NCI-H1092 (cell line): ENCODE measurements around the gene RASAL1.
"Not testable (repeated sequence)": the region's sequence is repeated elsewhere in the genome, so short reads cannot be mapped to it uniquely, and the experiment has no call there.

Source experiments
- DNase-seq: peaks from one replicate; lab custom pipeline; 2025; lab: John Stamatoyannopoulos, UW

The RASAL1 gene

GRCh38 chr12:113140706-113141105, 5.1 kb upstream of the RASAL1 start:
- DNase-seq: no peak

GRCh38 chr12:113138826-113139225, 3.3 kb upstream of the RASAL1 start:
- no peak for DNase-seq

GRCh38 chr12:113137861-113138783, 2.6 kb upstream of the RASAL1 start:
- DNase-seq: no peak

DNA sequence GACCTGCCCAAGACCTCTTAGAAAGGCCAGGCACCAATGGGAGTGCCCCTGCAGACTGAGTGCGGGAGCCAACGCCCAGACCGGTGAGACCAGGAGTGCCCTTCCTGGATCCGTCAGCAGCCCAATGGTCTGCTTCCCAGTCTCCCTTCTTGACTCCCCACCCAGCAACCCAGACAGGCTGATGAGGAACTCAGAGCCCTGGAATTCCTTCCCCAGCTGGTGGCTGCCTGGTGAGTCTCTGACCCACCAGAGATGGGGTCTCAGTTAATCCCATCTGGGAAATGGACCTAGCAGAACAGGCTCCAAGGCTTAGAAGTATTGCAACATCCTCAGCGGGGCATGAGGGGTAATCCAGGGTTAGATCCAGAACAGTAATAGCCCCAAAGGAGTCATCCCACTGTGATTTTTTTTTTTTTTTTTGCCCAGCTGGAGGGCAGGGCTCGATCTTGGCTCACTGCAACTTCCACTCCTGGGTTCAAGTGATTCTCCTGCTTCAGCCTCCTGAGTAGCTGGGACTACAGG, 1.5 kb upstream of the RASAL1 start:
- DNase-seq: no peak

DNA sequence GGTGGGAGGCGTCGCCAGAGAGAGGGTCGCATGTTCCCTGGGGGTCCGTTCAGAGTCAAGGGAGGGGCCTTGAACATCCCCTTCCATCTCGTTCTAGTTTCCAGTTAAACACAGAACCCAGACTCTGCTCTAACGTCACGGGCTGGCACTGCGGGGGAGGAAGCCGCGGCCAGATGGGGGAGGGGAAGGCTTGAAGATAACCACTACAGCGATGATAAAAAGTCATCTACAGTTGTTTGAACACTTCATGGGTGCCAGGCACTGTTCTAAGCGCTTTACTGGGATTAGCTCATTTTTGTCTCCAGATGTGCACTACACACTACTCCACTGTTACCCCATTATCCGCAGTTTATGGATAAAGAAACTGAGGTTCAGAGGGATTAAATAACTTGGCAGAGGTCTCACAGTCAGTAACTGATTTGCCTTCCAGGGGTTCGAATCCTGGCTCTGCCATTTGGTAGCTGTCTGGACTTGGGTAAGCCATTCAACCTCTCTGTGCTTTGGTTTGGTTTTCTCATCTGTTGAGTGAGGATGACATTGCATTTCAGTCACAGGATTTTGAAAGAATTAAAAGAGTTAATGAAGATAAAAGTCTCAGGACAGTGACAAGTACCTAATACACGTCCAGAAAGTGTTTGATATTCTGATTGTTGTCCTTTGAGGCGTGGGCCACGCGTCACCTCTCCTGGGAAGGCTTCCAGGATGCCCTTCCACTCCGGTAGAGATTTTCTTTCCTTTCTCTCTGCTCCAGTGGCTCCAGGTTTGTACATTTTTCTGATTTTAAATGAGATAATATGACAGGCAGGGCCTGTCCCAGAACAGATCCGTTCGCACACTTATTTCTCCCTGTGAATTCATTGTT, 798 bp upstream of the RASAL1 start:
- no peak for DNase-seq

DNA sequence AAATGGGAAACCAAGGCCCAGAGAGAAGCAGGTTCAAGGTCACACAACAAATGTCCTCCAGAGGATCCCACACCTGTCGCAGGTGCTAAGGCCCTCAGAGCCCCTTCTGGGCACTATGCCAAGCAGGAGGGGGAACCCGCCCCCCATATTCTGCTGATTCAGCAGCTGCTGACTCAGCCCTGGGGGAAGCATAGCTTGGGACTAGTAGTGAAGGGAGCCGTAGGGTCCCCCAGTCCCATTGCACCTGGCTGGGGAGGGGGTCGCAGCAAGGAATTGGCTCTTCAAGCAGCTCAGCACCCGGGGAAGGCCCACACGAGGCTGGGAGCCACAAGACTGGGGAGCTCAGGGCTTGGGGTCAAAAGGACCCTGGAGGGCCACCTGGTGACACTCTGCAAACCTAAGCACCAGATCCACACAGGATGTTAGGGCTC, 1.0 kb downstream of the RASAL1 start:
- no peak for DNase-seq

DNA sequence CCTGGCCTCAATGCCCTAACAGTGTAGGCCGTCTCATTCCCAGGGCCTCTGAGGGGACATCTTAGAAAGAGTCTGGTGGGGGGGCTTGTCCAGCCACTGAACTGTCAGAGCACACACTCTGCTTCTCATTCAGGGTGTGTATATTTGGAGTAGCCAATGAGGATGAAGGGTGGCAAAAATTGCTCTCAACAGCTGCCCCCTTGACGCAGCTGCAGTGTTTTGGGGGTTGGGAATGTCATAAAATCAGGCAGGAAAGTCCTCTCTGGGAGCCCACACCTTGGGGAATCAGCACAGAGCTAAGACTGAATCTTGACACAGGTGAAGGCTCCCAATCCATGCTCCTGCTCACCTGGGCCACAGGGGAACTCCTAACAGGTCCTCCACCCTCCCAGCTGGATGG, 1.5 kb downstream of the RASAL1 start:
- no peak for DNase-seq

DNA sequence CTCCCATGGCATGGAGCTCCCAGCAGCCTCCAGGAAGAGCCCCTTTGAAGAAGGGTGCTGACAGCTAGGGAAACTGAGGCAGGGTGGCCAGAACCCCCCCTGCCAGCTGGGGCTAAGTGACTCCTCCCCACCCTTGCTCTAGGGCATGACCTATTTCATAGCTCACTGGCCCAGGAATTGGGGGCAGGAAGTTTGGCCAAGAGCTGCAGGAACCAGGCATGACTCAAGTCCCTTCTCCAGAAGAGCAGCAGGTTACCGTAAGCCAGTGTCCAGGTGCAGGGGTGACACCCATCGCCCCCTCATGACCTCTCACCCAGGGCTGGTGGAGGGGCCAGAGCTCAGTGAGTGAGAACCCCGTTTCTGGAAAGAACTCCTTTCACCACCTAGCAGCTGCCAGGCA, 1.9 kb downstream of the RASAL1 start:
- no peak for DNase-seq

- DNase-seq: no peak
Observed at GRCh38 chr12:113133036-113133435, 2.5 kb downstream of the RASAL1 start.

- no peak for DNase-seq
Observed at GRCh38 chr12:113131556-113131955, 4.0 kb downstream of the RASAL1 start.

DNA sequence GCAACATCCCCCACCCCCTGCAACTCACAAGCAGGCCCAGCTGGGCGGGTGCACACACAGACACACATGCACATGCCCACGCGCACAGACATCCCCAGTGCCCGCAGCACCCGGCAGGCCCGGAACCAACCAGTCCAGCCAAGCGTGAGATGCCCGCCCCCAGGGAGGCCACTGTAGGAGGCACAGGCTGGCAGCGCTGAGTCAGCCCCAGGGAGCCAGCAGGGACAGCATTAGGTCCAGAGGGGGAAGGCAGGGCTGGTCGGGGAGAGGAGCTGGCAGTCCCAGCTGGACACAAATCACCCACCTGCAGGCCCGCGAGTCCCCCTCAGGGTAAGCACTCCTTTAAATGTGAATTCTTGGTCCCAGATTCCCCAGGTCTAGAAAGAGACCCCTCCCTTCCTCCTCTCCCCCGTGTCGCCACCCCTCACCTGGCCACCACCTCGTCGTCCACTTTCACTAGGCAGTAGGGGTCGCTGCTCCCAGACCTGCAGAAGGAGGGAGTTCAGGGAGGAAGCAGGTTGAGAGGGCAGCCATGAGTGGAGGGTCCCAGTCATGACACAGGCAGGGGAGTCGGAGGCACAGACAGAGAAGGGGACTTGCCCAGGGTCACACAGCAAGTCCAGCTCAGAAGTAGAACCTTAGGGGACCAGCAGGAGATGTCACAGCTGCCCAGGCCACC, 5.0 kb downstream of the RASAL1 start:
- no peak for DNase-seq

- DNase-seq: no peak
Observed at GRCh38 chr12:113129664-113130456, 5.7 kb downstream of the RASAL1 start.

GRCh38 chr12:113128802-113129663, 6.5 kb downstream of the RASAL1 start:
- no peak for DNase-seq

DNA sequence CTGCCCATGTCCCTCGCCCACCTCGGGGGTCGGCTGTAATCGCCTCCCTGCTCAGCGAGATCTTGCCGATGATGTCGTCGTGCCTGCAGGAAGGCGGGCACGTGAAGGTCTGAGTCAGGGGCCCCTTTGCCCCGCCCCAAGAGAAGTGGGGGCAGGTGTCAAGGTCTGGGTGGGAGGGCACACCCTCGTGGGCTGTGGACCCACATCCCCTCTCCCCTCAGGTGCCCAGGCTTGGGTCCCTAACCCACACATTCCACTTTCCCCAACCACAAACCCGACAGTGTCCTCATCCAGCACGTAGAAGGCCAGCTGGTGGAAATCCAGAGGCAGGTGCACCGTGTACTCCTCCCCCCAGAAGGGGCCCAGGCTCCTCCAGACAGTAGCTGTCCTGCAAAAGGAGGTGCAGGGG, 7.8 kb downstream of the RASAL1 start:
- DNase-seq: no peak

DNA sequence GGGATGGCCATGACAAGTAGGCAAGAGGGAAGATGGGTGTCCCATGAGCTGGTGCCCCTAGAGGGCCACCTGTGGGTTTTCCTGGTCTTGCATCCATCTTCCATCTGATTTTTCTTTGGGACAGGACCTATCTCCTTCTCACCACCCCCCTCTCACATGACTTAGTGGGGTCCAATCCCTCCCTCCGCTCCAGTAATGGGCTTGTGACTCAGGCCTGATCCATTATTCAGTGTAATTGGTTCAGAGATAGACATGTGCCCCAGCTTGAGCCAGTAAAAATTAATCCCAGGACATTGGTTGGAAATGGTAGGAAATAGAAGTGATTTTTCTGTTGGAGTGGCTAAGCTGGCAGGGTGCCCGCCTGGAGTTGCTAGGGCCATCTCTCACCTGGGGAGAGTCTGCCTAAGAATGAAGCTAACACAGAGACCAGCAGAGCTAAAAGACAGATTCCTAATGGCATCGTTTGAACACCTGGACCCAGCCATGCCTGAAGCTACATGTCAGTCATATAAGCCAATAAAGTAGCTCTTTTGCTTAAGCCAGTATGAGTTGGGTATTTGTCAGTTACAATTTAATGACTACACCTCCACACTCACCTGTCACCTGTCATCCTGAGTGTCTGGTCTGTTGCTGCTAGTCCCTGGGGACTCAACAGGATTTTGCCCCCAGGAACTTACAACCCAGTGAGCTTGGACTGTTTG, 14.7 kb downstream of the RASAL1 start:
- DNase-seq: no peak

GRCh38 chr12:113119980-113120669, 15.4 kb downstream of the RASAL1 start:
- no peak for DNase-seq

- no peak for DNase-seq
Observed at GRCh38 chr12:113118142-113118541, 17.4 kb downstream of the RASAL1 start.

DNA sequence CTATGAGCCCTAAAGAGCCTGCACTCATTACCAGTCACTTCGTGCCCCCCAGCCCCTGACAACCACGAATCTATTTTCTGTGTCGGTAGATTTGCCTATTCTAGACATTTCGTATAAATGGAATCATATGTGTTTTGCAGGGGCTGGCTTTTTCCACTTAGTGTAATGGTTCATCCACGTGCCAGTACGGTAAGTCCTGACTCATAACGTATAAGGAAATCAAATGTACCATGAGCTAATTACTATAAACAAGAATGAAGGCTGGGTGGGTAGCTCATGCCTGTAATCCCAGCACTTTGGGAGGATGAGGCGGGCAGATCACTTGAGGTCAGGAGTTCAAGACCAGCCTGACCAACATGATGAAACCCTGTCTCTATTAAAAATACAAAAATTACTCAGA, 17.9 kb downstream of the RASAL1 start:
- DNase-seq: not testable (repeated sequence)

DNA sequence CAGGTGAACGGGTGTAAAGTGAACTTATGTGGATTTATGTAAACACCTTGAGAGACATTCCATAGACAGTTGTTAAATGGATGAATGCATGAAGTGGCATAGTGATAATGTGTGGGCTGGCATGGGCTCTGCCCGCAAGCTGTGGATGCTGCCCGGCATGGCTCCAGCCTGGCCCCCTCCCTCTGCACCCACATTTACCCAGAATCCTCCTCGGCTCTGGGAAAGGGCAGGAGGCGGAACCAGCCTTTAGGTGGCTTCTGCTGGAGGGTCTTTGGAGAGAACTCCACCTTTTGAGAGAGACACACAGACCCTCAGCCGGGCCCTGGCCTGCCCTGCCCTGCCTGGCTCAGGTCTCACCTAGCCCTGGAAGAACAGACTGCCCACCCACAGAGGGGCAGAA, 18.7 kb downstream of the RASAL1 start:
- no peak for DNase-seq
